Measurements from ENCODE around the gene CNTN5.

GRCh38 chr11:100185588-100185987, 1164.8 kb downstream of the CNTN5 start:
- TF ChIP-seq CTCF (conservative IDR thresholded peaks at IDR 0.05; ENCODE audit: low read depth, low read length) (no peak), EZH2 (IDR thresholded peaks at IDR 0.05; ENCODE audit: low read length, unreplicated experiment) (no peak)
